Motor neuron (in vitro differentiated cells): ENCODE measurements around the gene IL17REL. TPM values are rescaled to one million over a fixed set of nuclear protein-coding genes. Genes with fewer than 3 reads are reported as not detected.

Experiments used
- ATAC-seq, 8 experiments: fragments of 200-7000 bp; cut with Tn5 transposase; replicated peaks in 6 of 8; 2 replicates each; pipeline ENCODE4 v1.8.0; 2021; ENCODE audit warnings: mild to moderate bottlenecking in 8 of 8, moderate library complexity in 8 of 8
- H3K27ac ChIP-seq, 2 donors: fragments of 250-450 bp; sonication (Bioruptor Pico); 2 replicates each; pipeline ENCODE4 v1.9.0; 2021; ENCODE audit warnings: antibody characterized with exemption in 2 of 2, mild to moderate bottlenecking in 2 of 2, moderate library complexity in 1 of 2
- H3K4me1 ChIP-seq, 2 donors: fragments of 250-450 bp; sonication (Bioruptor Pico); replicated peaks in 1 of 2; 2 replicates each; pipeline ENCODE4 v1.6.1; 2021; ENCODE audit warnings: antibody characterized with exemption in 2 of 2, mild to moderate bottlenecking in 2 of 2, moderate library complexity in 1 of 2
- H3K4me3 ChIP-seq, 5 donors: fragments of 250-450 bp; sonication (Bioruptor Pico); 2 replicates each; pipeline ENCODE4 v1.9.0; 2021; ENCODE audit warnings: antibody characterized with exemption in 5 of 5, mild to moderate bottlenecking in 5 of 5, moderate library complexity in 4 of 5
- WGBS, 10 experiments: fragments of 450-650 bp; shearing (Covaris generic); methylation state at CpG; one replicate each; pipeline ENCODE4 v1.0.0; 2022; 5-methylcytosine and 5-hydroxymethylcytosine counted together
- in situ Hi-C, 9 experiments: fragments of 400-800 bp; cut with MboI; loops; one replicate each; pipeline ENCODE4 v1.15.0; 2021; ENCODE audit warnings: low sequenced_read_pairs in 9 of 9, low pct_unique_long_range_greater_than_20kb in 2 of 9; ENCODE audit not compliant: unreplicated experiment in 9 of 9
- total RNA-seq, 8 experiments: library from RNA; unstranded; fragments of 300-600 nt; gene quantifications; 2 replicates each; pipeline versions ENCODE4 v1.2.3 to v1.2.4, GENCODE V29; 2022

IL17REL gene
- total RNA-seq, 8 experiments from 2014 or later = 0.07 to 0.47 (median 0.20) TPM; not detected in 3

DNA sequence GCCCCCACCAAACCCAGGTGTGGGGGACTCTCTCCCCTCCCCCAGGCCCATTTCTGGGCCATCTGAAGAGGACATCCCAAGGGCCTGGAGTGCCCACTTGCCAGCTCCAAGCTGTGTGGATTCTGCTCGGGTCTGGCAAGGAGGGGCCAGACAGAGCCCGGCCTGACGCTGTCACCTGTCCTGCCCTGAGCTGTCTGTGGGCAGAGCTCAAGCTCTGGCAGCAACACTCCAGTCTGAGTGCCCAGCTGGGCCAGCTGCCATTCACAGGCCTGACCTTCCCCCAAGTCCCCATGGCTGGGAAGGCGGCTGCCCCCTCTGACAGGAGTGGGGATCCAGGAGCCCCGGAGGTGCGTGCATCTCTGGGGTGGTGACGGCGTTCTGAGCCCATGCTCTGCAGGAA, 58.2 kb downstream of the IL17REL start:
- in situ Hi-C loops = no loop called here
- no peak overlapping the region for H3K4me3 ChIP-seq
- no peak for ATAC-seq
- peaks cover 24 to 35% of the 10 kb centered on the region in 2 donors for H3K4me1 ChIP-seq
- 84 to 88% methylated on average over 3 of the region's 8 CpGs; no CpG with 5 or more reads in 8 of the 10 experiments for WGBS, 10 experiments
- no peak overlapping the region for H3K27ac ChIP-seq

DNA sequence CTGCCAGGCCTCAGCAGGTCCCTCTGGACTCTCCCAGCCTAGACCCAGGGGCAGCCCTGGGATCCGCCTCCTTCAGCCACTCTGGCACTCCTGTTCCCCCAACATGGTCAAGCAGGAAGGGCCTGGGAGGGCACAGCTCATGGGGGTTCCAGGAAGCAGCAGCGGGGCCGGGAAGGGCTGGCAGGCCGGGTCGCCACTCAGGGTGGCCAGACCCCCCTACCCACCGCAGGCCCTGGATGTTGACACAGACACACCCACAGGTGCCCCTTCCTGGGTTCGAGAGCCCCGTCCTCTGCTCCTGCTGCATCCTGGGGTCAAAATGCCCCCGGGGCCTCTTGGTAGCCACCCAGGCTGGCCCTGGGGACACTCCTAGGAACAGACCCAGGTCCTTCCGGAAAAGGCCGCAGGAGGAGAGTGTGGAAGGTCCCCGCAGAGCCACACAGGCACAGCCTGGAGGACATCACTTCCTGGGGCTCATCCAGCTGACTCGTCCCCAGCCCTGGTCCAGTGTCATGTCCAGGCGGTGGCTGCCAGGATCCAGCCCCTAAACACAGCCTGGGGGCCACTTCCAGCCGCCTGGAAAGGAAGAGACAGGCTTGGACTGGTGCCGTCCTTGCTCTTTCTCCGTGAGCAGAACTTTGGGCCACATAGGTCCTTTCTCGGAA, 58.8 kb downstream of the IL17REL start:
- ATAC-seq = no peak
- Histone ChIP-seq H3K4me1 (peaks cover 19 to 29% of the 10 kb centered on the region in 2 donors), H3K4me3 (no peak overlapping the region), H3K27ac (no peak overlapping the region)
- in situ Hi-C loops = no loop called here
- 83 to 92% (median 85%) methylated on average over 3 to 6 of the region's 18 CpGs; no CpG with 5 or more reads in 6 of the 10 experiments for WGBS, 10 experiments

- in situ Hi-C loops = no loop called here
- no peak overlapping the region for H3K27ac ChIP-seq
- peaks cover 22 to 30% of the 10 kb centered on the region in 2 donors for H3K4me1 ChIP-seq
- no peak overlapping the region for H3K4me3 ChIP-seq
- no peak for ATAC-seq
- WGBS, 10 experiments = 96 to 100% methylated on average over 2 to 5 of the region's 20 CpGs; no CpG with 5 or more reads in 8 of the 10 experiments
These were observed 59.4 kb downstream of the IL17REL start for GRCh38 chr22:49953027-49953679.

GRCh38 chr22:49951986-49952896, 60.3 kb downstream of the IL17REL start:
- 40 to 75% methylated on average over 1 to 4 of the region's 24 CpGs; no CpG with 5 or more reads in 8 of the 10 experiments for WGBS, 10 experiments
- in situ Hi-C loops = no loop called here
- Histone ChIP-seq H3K27ac (peak overlapping the region in 1 of 2 donors; percentile 38), H3K4me3 (no peak overlapping the region), H3K4me1 (peaks cover 31 to 39% of the 10 kb centered on the region in 2 donors)
- ATAC-seq = peak in 3 of 8 experiments; percentile 3 to 21 (median 12)

DNA sequence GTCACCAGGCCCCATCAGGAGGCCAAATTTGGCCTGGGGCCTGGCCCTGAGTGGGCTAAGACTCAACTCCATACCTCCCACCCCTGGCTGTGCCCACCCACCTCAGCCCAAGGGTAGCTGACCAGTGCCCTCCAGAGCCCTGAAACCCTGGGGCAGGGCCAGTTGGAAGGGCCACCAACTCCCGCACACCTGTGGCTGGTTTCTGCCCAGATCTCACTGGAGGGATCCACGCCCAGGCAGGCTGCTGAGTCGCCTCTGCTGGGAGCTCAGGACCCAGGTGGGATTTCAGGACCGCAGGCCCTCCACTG, 60.9 kb downstream of the IL17REL start:
- in situ Hi-C loops = no loop called here
- Histone ChIP-seq H3K27ac (no peak overlapping the region), H3K4me3 (no peak overlapping the region), H3K4me1 (peaks cover 37 to 45% of the 10 kb centered on the region in 2 donors)
- no CpG with 5 or more reads among the region's 4 CpGs for WGBS, 10 experiments
- ATAC-seq = no peak

GRCh38 chr22:49951000-49951677, 61.4 kb downstream of the IL17REL start:
- in situ Hi-C loops = no loop called here
- H3K4me1 ChIP-seq = peaks cover 42 to 50% of the 10 kb centered on the region in 2 donors
- peak overlapping the region in 1 of 2 donors; percentile 40 for H3K27ac ChIP-seq
- WGBS, 10 experiments = 90% methylated on average over 7 of the region's 28 CpGs; no CpG with 5 or more reads in 9 of the 10 experiments
- peak in 3 of 8 experiments; percentile 28 to 56 (median 38) for ATAC-seq
- H3K4me3 ChIP-seq = no peak overlapping the region

- Histone ChIP-seq H3K4me1 (peaks cover 43 to 57% of the 10 kb centered on the region in 2 donors), H3K4me3 (no peak overlapping the region), H3K27ac (no peak overlapping the region)
- in situ Hi-C loops = no loop called here
- ATAC-seq = peak in 1 of 8 experiments; percentile 5
- 100% methylated on average over 2 of the region's 18 CpGs; no CpG with 5 or more reads in 9 of the 10 experiments for WGBS, 10 experiments
These were observed 62.1 kb downstream of the IL17REL start for GRCh38 chr22:49950396-49950994.

DNA sequence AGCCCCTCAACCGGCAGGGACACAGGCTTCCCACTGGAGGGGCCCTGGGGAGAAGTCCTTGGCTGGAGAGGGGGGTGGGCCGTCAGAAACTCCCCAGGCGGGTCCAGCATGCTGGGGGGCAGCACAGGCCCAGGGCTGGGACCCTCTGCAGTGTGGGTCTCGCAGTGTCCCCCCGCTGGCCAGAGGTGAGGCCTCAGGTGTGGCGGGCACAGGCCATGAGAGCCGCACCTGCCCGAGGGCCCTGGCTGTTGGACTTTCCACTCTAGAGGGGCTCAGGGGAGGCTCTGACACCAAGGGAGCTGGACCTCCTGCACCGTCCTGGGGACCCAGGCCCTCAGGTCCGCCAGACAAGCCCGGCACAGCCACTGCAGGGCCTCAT, 62.7 kb downstream of the IL17REL start:
- no peak overlapping the region for H3K27ac ChIP-seq
- 94 to 100% (median 100%) methylated on average over 1 to 3 of the region's 11 CpGs; no CpG with 5 or more reads in 7 of the 10 experiments for WGBS, 10 experiments
- H3K4me3 ChIP-seq = no peak overlapping the region
- no peak for ATAC-seq
- in situ Hi-C loops = loop anchor here in 4 of 9 experiments (25.0 kb wide), 2 partner anchors 87 to 237 kb away; partner anchors contain the start of gene TRABD (in 2 of the 4)
- H3K4me1 ChIP-seq = peaks cover 43 to 57% of the 10 kb centered on the region in 2 donors

- Histone ChIP-seq H3K27ac (no peak overlapping the region), H3K4me3 (no peak overlapping the region), H3K4me1 (peaks cover 43 to 57% of the 10 kb centered on the region in 2 donors)
- in situ Hi-C loops = loop anchor here in 4 of 9 experiments (25.0 kb wide), 2 partner anchors 88 to 238 kb away; partner anchors contain the start of gene TRABD (in 2 of the 4)
- no CpG with 5 or more reads among the region's 42 CpGs for WGBS, 10 experiments
- peak in 5 of 8 experiments; percentile 2 to 58 (median 33) for ATAC-seq
These were observed 63.3 kb downstream of the IL17REL start for GRCh38 chr22:49948958-49949913.

DNA sequence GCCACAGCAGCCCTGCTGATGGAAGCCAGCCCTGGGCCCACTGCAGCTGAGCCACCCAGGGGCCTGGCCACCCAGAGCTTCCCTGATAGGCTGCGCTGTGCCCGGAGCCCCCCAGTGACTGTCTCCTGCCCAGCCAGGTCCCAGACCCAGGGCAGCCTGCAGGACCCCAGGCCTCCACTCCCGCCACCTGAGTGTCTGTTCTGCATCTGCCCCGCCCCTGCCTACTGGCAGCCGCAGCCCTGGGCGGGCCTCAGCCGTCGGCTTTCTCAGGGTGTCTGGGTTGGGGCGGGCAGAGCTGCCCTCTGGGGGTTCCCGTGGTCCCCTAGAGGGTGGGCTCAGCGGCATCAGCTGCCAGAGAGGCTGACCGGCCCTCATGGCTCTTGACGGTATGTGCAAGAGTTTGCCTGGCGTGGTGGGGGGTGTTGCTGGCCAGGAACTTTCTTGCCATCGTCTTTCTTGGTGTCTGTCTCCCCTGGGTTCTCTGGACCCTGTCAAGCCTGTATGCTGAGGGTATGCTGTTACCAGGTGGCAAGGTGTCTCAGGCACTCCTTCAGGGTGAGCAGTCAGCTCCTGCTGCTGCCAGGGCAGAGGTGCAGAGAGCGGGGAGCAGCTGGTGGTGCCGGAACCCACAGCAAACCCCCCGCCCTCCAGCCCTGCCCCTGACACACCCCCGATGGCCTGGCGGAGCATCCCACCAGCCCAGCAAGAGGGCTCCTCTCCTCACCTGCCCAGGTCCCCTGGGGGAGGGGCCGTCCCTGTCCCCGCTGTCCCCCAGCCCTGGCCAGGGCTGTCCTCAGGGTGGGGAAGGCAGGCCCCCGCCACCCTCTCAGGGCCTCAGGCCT, 64.2 kb downstream of the IL17REL start:
- in situ Hi-C loops = loop anchor here in 4 of 9 experiments (25.0 kb wide), 2 partner anchors 89 to 239 kb away; partner anchors contain the start of gene TRABD (in 2 of the 4)

More for the DNA sequence above, 64.2 kb downstream of the IL17REL start:
- ATAC-seq = peak in 3 of 8 experiments; percentile 8 to 33 (median 22)
- Histone ChIP-seq H3K4me3 (no peak overlapping the region), H3K4me1 (peaks cover 43 to 57% of the 10 kb centered on the region in 2 donors), H3K27ac (peak overlapping the region in 1 of 2 donors; percentile 87)
- 80% methylated on average over 1 to 2 of the region's 23 CpGs; no CpG with 5 or more reads in 8 of the 10 experiments for WGBS, 10 experiments
